GM23248 (cell line): Measurements from ENCODE around the gene TLX1. TPM values are rescaled to one million over a fixed set of nuclear protein-coding genes. Genes with fewer than 3 reads are reported as not detected.

Experiments used
- DNase-seq: peaks from one replicate; pipeline ENCODE4 v3.0.0-alpha.2; 2015
- H2AFZ ChIP-seq: fragments of 200-600 bp; sonication (generic); 2 replicates; pipeline ENCODE4 v1.6.1; 2016; ENCODE audit warnings: antibody characterized with exemption
- H3F3A ChIP-seq: fragments of 200-600 bp; sonication (generic); 2 replicates; pipeline ENCODE4 v1.6.1; 2016; ENCODE audit warnings: mild to moderate bottlenecking, antibody characterized with exemption, mixed run types; ENCODE audit not compliant: insufficient read depth
- H3K27ac ChIP-seq: fragments of 200-600 bp; sonication (generic); 2 replicates; pipeline ENCODE4 v1.5.1; 2016; ENCODE audit warnings: mild to moderate bottlenecking
- H3K27me3 ChIP-seq: fragments of 200-600 bp; sonication (generic); replicated peaks from 2 replicates; pipeline ENCODE4 v1.6.1; 2016; ENCODE audit warnings: mild to moderate bottlenecking; ENCODE audit not compliant: insufficient read depth
- H3K36me3 ChIP-seq: fragments of 200-600 bp; sonication (generic); 2 replicates; pipeline ENCODE4 v1.6.1; 2016; ENCODE audit warnings: low read depth, mild to moderate bottlenecking
- H3K4me1 ChIP-seq: fragments of 200-600 bp; sonication (generic); 2 replicates; pipeline ENCODE4 v1.6.1; 2016; ENCODE audit warnings: mild to moderate bottlenecking; ENCODE audit not compliant: insufficient read depth
- H3K4me2 ChIP-seq: fragments of 200-600 bp; sonication (generic); one replicate; pipeline ENCODE4 v1.6.1; 2016; ENCODE audit warnings: mild to moderate bottlenecking; ENCODE audit not compliant: unreplicated experiment
- H3K4me3 ChIP-seq: fragments of 200-600 bp; sonication (generic); 2 replicates; pipeline ENCODE4 v1.5.1; 2016; ENCODE audit warnings: mild to moderate bottlenecking
- H3K79me2 ChIP-seq: fragments of 200-600 bp; sonication (generic); 2 replicates; pipeline ENCODE4 v1.6.1; 2016; ENCODE audit warnings: mild to moderate bottlenecking; ENCODE audit not compliant: insufficient read depth
- H3K9ac ChIP-seq: fragments of 200-600 bp; sonication (generic); 2 replicates; pipeline ENCODE4 v1.6.1; 2016; ENCODE audit warnings: mild to moderate bottlenecking
- H3K9me2 ChIP-seq: fragments of 200-600 bp; sonication (generic); 2 replicates; pipeline ENCODE4 v1.6.1; 2016; ENCODE audit warnings: mixed run types, mild to moderate bottlenecking, moderate library complexity; ENCODE audit not compliant: insufficient read depth
- H3K9me3 ChIP-seq: fragments of 200-600 bp; sonication (generic); one replicate; pipeline ENCODE4 v1.6.1; 2017; ENCODE audit warnings: low read depth
- H4K20me1 ChIP-seq: fragments of 200-600 bp; sonication (generic); 2 replicates; pipeline ENCODE4 v1.6.0; 2016; ENCODE audit not compliant: insufficient read depth
- EZH2 ChIP-seq: fragments of 200-600 bp; sonication (generic); IDR thresholded peaks from 2 replicates; pipeline ENCODE4 v1.6.1; 2018; ENCODE audit warnings: antibody characterized with exemption, mild to moderate bottlenecking; ENCODE audit not compliant: insufficient read depth, poor library complexity, severe bottlenecking
- EZH2phosphoT487 ChIP-seq: fragments of 200-600 bp; sonication (generic); IDR thresholded peaks from 2 replicates; pipeline ENCODE4 v1.6.1; 2018; ENCODE audit warnings: antibody characterized with exemption, moderate library complexity, mild to moderate bottlenecking, low read depth; ENCODE audit not compliant: insufficient read depth
- WGBS, 2 experiments: methylation state at CpG; one replicate each; pipeline ENCODE4 v1.1.6; 2015 to 2017; ENCODE audit warnings: low lambda C conversion rate in 2 of 2, low coverage in 1 of 2; ENCODE audit errors: missing lambda C conversion rate in 2 of 2; 5-methylcytosine and 5-hydroxymethylcytosine counted together
- in situ Hi-C: fragments of 300-500 bp; cut with MboI; formaldehyde crosslinking; loops from 2 replicates; pipeline ENCODE4 v1.15.0; 2020
- polyA plus RNA-seq: library from polyadenylated mRNA; unstranded; fragments of >200 nt; fragmentation: Nextera tagmentation; extraction: Ambion mirVana; gene quantifications from 2 replicates; pipeline ENCODE4 v1.2.1, GENCODE V29; 2016
- total RNA-seq: library from RNA; depleted of rRNA; stranded (reverse); fragments of >200 nt; shearing (Covaris generic); gene quantifications from 2 replicates; pipeline ENCODE4 v1.2.3, GENCODE V29; 2014

Gene TLX1
- total and polyA plus RNA-seq, 2 experiments from 2014 or later = not detected

DNA sequence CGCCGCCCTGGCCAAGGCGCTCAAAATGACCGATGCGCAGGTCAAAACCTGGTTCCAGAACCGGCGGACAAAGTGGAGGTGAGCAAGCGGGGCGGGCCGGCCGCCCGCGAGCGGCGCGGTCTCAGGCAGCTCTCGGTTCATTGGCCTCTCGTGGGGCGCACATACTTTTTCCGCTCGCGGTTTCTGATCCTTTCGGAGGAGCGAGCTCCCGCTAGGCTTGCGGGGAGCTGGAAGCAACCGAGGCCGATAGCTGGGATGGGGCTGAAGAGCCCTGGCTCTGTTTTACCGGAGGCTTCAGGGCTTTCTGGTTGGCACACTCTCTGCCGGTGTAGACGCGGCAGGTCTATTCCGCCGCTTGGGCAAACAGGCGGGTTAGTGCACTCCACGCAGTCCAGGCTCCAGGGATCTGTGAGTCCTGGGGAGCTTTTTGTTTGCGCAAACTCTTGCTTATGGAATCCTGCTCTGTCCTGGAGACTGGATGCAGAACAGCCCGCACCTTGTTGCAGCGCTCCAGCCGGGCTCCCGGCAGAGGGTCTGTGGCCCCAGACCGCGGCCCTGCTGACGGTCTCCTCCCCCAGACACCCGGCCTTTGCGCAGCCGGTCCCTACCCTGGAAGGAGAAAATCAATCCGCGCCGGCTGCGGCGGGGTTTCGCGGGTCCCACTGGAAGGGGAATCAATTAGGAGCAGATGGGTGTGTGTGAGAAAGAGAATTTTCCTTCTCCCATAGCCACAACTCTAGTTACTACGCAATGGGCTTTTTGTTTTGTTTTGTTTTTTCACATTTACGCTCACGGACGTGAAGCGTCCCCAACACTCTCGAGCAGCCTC lies 3.4 kb downstream of the TLX1 start:
- in situ Hi-C loops = no loop called here
- 2 to 3% methylated on average over 60 of the region's 60 CpGs for WGBS, 2 experiments
- no peaks in the 10 kb centered on the region for H3F3A ChIP-seq
- H3K27me3 ChIP-seq = peaks cover 100% of the 10 kb centered on the region
- H4K20me1 ChIP-seq = no peaks in the 10 kb centered on the region
- H3K36me3 ChIP-seq = no peaks in the 10 kb centered on the region
- H2AFZ ChIP-seq = no peak overlapping the region
- DNase-seq = peak; percentile 38
- no peak overlapping the region for H3K4me3 ChIP-seq
- H3K9ac ChIP-seq = no peak overlapping the region
- no peaks in the 10 kb centered on the region for H3K9me3 ChIP-seq
- no peak overlapping the region for H3K4me2 ChIP-seq
- H3K27ac ChIP-seq = no peak overlapping the region
- H3K79me2 ChIP-seq = no peaks in the 10 kb centered on the region
- peak; percentile 98 for TF ChIP-seq EZH2
- peak; percentile 63; the same call in 1 of the 2 replicates for TF ChIP-seq EZH2phosphoT487
- H3K4me1 ChIP-seq = no peaks in the 10 kb centered on the region
- H3K9me2 ChIP-seq = no peaks in the 10 kb centered on the region

DNA sequence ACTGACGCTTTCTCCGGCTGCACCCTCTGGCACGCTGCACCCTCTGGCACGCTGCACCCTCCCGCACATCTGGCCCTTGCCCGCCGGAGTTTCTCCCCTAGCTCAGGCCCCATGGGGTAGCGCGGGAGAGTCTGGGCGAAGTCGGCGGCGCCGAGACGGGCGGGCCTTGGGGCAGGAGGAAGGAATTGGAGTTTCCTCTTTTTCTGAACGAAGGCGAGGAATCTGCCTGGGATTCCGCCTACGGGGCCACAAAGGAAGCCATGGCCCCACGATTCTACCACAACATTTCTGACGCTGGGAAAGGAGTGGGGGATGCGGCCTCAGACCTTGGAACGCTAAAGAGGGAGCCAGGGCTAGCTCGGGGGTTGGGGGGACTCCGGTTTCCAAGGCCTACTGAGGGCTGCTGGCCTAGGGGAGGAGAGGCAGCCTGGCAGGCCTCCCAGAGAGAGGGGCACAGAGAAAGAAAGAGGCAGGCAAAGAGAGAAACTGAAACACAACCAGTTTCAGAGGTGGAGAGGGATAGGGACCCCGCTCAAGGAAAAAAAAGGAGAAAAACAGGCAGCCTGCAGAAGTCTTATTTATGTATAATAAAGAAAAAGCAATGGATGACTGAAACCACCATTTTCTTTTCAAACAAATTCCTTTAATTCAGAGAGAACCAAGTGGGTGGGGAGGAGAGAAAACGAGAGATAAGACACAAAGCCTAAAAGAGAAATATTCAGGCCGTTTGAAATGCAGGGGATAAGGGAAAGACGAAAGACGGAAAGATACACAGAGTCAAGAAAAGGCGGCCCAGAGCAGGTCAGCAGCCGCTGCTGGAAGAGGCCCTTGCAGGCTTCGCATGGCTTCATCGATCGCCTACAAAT lies 4.3 kb downstream of the TLX1 start:
- 18 to 22% methylated on average over 35 to 36 of the region's 36 CpGs for WGBS, 2 experiments
- H3K36me3 ChIP-seq = no peaks in the 10 kb centered on the region
- no peaks in the 10 kb centered on the region for H3K79me2 ChIP-seq
- no peak overlapping the region for H2AFZ ChIP-seq
- TF ChIP-seq EZH2 (peak; percentile 36), EZH2phosphoT487 (no peak)
- no peaks in the 10 kb centered on the region for H4K20me1 ChIP-seq
- H3K4me2 ChIP-seq = no peak overlapping the region
- no peaks in the 10 kb centered on the region for H3K4me1 ChIP-seq
- peaks cover 99% of the 10 kb centered on the region for H3K27me3 ChIP-seq
- no peaks in the 10 kb centered on the region for H3F3A ChIP-seq
- in situ Hi-C loops = no loop called here
- H3K9ac ChIP-seq = no peak overlapping the region
- H3K9me2 ChIP-seq = no peaks in the 10 kb centered on the region
- no peak overlapping the region for H3K27ac ChIP-seq
- no peak overlapping the region for H3K4me3 ChIP-seq
- no peak for DNase-seq
- no peaks in the 10 kb centered on the region for H3K9me3 ChIP-seq

DNA sequence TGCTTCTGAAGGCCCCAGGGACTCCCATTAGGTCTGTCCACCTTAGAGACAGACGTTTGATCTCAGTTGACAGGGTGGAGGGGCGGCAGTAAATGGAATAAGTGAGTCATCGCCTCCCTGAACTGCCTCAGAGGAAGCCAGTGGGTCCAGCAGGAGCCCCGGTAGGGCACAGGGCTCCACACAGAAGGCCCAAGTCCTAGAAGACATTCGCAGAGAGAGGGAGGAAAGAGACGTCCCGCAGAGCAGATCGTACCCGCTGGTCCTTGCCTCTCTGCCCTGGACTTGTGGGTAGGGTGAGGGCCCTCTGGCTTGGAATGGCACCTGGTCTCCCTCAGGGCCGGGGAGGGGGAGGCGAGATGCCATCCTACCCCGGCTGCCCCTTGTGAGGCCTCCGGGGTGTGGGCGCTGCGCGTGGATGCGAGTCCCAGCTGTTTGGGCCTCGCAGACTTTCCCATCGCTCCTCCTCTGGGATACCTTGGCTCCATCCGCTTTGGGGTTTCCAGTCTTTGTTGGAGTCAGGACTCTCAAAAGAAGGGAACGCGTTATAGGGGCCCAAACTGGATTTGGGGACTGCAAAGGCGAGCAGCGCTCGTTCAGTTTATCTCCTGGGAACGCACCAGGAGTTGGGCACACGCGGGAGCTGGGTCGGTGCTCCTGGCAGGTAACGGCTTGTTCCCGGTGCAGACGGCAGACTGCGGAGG lies 5.1 kb downstream of the TLX1 start:
- TF ChIP-seq EZH2 (no peak), EZH2phosphoT487 (no peak; the same call in 1 of the 2 replicates)
- Histone ChIP-seq H3K27ac (no peak overlapping the region), H4K20me1 (no peaks in the 10 kb centered on the region), H3K79me2 (no peaks in the 10 kb centered on the region), H3K9me3 (no peaks in the 10 kb centered on the region), H3K4me2 (no peak overlapping the region), H3F3A (no peaks in the 10 kb centered on the region), H3K9ac (no peak overlapping the region), H3K4me3 (no peak overlapping the region), H3K27me3 (peaks cover 99% of the 10 kb centered on the region), H3K9me2 (no peaks in the 10 kb centered on the region), H3K36me3 (no peaks in the 10 kb centered on the region), H3K4me1 (no peaks in the 10 kb centered on the region), H2AFZ (no peak overlapping the region)
- in situ Hi-C loops = no loop called here
- WGBS, 2 experiments = 24 to 25% methylated on average over 33 of the region's 33 CpGs
- no peak for DNase-seq

DNA sequence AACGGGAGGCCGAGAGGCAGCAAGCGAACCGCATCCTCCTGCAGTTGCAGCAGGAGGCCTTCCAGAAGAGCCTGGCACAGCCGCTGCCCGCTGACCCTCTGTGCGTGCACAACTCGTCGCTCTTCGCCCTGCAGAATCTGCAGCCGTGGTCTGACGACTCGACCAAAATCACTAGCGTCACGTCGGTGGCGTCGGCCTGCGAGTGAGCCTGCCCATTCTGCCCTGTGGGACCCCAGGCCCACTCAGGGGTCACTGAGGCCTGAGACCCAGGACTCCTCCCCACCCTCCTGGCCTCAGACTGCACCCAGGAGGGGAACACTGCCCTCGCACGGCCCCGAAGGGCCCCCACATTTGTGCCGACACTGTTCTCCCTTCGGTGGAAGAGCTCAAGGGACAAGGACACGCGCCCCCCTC lies 5.6 kb downstream of the TLX1 start:
- H3K4me2 ChIP-seq = no peak overlapping the region
- no peak for DNase-seq
- H4K20me1 ChIP-seq = no peaks in the 10 kb centered on the region
- H3K4me1 ChIP-seq = no peaks in the 10 kb centered on the region
- H3K4me3 ChIP-seq = no peak overlapping the region
- 13 to 17% methylated on average over 26 of the region's 26 CpGs for WGBS, 2 experiments
- H3F3A ChIP-seq = no peaks in the 10 kb centered on the region
- peaks cover 99% of the 10 kb centered on the region for H3K27me3 ChIP-seq
- in situ Hi-C loops = no loop called here
- H3K79me2 ChIP-seq = no peaks in the 10 kb centered on the region
- no peak overlapping the region for H3K9ac ChIP-seq
- TF ChIP-seq EZH2phosphoT487 (no peak), EZH2 (no peak)
- H3K27ac ChIP-seq = no peak overlapping the region
- H3K9me2 ChIP-seq = no peaks in the 10 kb centered on the region
- H3K9me3 ChIP-seq = no peaks in the 10 kb centered on the region
- H3K36me3 ChIP-seq = no peaks in the 10 kb centered on the region
- no peak overlapping the region for H2AFZ ChIP-seq
